Ishikawa (cell line): ENCODE measurements around the gene TEX261.

Source experiments
- CEBPB ChIP-seq: IDR thresholded peaks from 2 replicates; pipeline ENCODE4 v1.6.1; 2012
- EGR1 ChIP-seq: IDR thresholded peaks from 2 replicates; pipeline ENCODE4 v1.6.1; 2012
- EP300 ChIP-seq: IDR thresholded peaks from 2 replicates; pipeline ENCODE4 v1.6.1; 2012; ENCODE audit warnings: borderline replicate concordance
- FOXM1 ChIP-seq: IDR thresholded peaks from 2 replicates; pipeline ENCODE4 v1.6.1; 2012; ENCODE audit warnings: low read depth, borderline replicate concordance
- NFIC ChIP-seq: IDR thresholded peaks from 2 replicates; pipeline ENCODE4 v1.6.1; 2012
- RAD21 ChIP-seq: IDR thresholded peaks from 2 replicates; pipeline ENCODE4 v1.6.1; 2012; ENCODE audit warnings: low read depth
- TAF1 ChIP-seq: IDR thresholded peaks from 2 replicates; pipeline ENCODE4 v1.6.1; 2012; ENCODE audit warnings: low read depth, mild to moderate bottlenecking
- TF ChIP-seq, protein P1 (sequence below): IDR thresholded peaks from 2 replicates; pipeline ENCODE4 v1.6.1; 2012; ENCODE audit warnings: low read depth, mild to moderate bottlenecking

DNA sequence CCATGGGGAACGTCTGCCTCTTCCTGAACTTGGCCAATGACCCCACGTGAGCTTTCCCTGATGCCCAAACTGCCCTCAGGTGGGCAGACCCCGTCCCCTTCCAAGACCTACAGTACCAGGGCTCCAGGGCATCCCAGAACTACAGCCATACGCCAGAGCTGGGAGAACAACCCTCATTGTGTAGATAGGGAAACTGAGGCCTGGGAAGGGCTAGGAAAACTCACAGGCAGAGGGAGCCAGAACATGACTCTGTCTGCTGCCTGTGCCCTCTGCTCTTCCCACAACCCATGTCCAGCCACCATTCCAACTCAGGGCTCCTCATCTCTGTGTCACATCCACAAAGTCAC lies 33.1 kb downstream of the TEX261 start:
- TF ChIP-seq CEBPB (no peak), EP300 (no peak), RAD21 (no peak), NFIC (no peak), EGR1 (no peak), TAF1 (no peak), FOXM1 (no peak)
- TF ChIP-seq, protein P1, sequence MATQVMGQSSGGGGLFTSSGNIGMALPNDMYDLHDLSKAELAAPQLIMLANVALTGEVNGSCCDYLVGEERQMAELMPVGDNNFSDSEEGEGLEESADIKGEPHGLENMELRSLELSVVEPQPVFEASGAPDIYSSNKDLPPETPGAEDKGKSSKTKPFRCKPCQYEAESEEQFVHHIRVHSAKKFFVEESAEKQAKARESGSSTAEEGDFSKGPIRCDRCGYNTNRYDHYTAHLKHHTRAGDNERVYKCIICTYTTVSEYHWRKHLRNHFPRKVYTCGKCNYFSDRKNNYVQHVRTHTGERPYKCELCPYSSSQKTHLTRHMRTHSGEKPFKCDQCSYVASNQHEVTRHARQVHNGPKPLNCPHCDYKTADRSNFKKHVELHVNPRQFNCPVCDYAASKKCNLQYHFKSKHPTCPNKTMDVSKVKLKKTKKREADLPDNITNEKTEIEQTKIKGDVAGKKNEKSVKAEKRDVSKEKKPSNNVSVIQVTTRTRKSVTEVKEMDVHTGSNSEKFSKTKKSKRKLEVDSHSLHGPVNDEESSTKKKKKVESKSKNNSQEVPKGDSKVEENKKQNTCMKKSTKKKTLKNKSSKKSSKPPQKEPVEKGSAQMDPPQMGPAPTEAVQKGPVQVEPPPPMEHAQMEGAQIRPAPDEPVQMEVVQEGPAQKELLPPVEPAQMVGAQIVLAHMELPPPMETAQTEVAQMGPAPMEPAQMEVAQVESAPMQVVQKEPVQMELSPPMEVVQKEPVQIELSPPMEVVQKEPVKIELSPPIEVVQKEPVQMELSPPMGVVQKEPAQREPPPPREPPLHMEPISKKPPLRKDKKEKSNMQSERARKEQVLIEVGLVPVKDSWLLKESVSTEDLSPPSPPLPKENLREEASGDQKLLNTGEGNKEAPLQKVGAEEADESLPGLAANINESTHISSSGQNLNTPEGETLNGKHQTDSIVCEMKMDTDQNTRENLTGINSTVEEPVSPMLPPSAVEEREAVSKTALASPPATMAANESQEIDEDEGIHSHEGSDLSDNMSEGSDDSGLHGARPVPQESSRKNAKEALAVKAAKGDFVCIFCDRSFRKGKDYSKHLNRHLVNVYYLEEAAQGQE, result no peak
